HepG2 (cell line): Measurements from ENCODE around the gene CNR2. TPM values are rescaled to one million over a fixed set of nuclear protein-coding genes. Genes with fewer than 3 reads are reported as not detected.

Experiments used
- ATAC-seq: fragments of 200-7000 bp; cut with Tn5 transposase; 3 replicates; pipeline ENCODE4 v1.9.1; 2020; ENCODE audit warnings: mild to moderate bottlenecking, moderate library complexity
- BruUV-seq: library from RNA; stranded (reverse); fragments of 400-500 nt; replicated peaks from 2 replicates; lab custom pipeline; 2021; lab: Mats Ljungman, UMichigan
- CTCF ChIA-PET: fragments of 300-600 bp; formaldehyde crosslinking; extraction: SDS; loops from one replicate; lab custom pipeline; 2021; ENCODE audit warnings: low total read pairs, inconsistent platforms, low intra/inter-chr PET ratio; lab: Yijun Ruan, JAX
- POLR2A ChIA-PET: fragments of 350-600 bp; sonication (Branson Sonifier 250); formaldehyde crosslinking; loops from one replicate; lab custom pipeline; 2020; ENCODE audit warnings: antibody characterized with exemption, inconsistent platforms; lab: Yijun Ruan, JAX
- DNase-seq: peaks from one replicate; pipeline ENCODE4 v3.0.0-alpha.2; 2015; ENCODE audit warnings: low spot score
- FAIRE-seq: peaks from 3 replicates; lab custom pipeline; 2011; peaks lifted over from hg19 to GRCh38; lab: Jason Lieb, UNC
- H2AFZ ChIP-seq: one replicate; pipeline ENCODE4 v1.6.1; 2011; ENCODE audit warnings: low read length, inconsistent platforms
- H3K27ac ChIP-seq: fragments of 300-600 bp; 3 replicates; pipeline ENCODE4 v1.8.0; 2011; ENCODE audit warnings: mixed run types, mild to moderate bottlenecking, mixed read lengths, low read length, inconsistent platforms; ENCODE audit not compliant: insufficient read depth; ENCODE audit errors: extremely low read length
- H3K27me3 ChIP-seq, 2 experiments: fragments of 200-600 bp in 1 of 2; 2 replicates in 1 of 2; 3 replicates in 1 of 2; pipeline versions ENCODE4 v1.6.0 to v1.8.0; 2011; ENCODE audit warnings: low read length in 2 of 2, mild to moderate bottlenecking in 2 of 2, moderate library complexity in 2 of 2, inconsistent platforms in 1 of 2; ENCODE audit not compliant: insufficient read depth in 2 of 2, control insufficient read depth in 1 of 2
- H3K36me3 ChIP-seq, 2 experiments: fragments of 200-600 bp in 1 of 2; replicated peaks in 1 of 2; 2 replicates in 1 of 2; 3 replicates in 1 of 2; pipeline versions ENCODE4 v1.5.1 to v1.8.0; 2011; ENCODE audit warnings: low read length in 2 of 2, inconsistent platforms in 1 of 2; ENCODE audit not compliant: insufficient read depth in 2 of 2, control insufficient read depth in 1 of 2
- H3K4me1 ChIP-seq: 2 replicates; pipeline ENCODE4 v1.5.1; 2012; ENCODE audit warnings: low read length, inconsistent platforms; ENCODE audit not compliant: insufficient read depth
- H3K4me2 ChIP-seq: 2 replicates; pipeline ENCODE4 v1.6.0; 2011; ENCODE audit warnings: low read depth, low read length, inconsistent platforms
- H3K4me3 ChIP-seq, 3 experiments: fragments of 200-600 bp in 1 of 3; sonication (generic), shearing (Covaris generic) in 1 of 3; replicated peaks in 1 of 3; 2 replicates each; pipeline ENCODE4 v1.5.1; 2011 to 2016; ENCODE audit warnings: low read length in 3 of 3, inconsistent platforms in 2 of 3, low read depth in 2 of 3, mild to moderate bottlenecking in 2 of 3, control low read depth in 1 of 3, mixed read lengths in 1 of 3; ENCODE audit not compliant: insufficient read depth in 1 of 3
- H3K79me2 ChIP-seq: one replicate; pipeline ENCODE4 v1.6.1; 2011; ENCODE audit warnings: low read length, inconsistent platforms; ENCODE audit not compliant: insufficient read depth
- H3K9ac ChIP-seq: 2 replicates; pipeline ENCODE4 v1.6.0; 2011; ENCODE audit warnings: mild to moderate bottlenecking, low read depth, low read length, inconsistent platforms; ENCODE audit not compliant: insufficient read depth
- H3K9me3 ChIP-seq: 2 replicates; pipeline ENCODE4 v1.5.1; 2012; ENCODE audit warnings: mild to moderate bottlenecking, low read length
- H4K20me1 ChIP-seq: 2 replicates; pipeline ENCODE4 v1.6.0; 2011; ENCODE audit warnings: inconsistent platforms, mild to moderate bottlenecking, low read length, moderate library complexity; ENCODE audit not compliant: insufficient read depth
- CAMTA2 ChIP-seq: sonication (generic); formaldehyde crosslinking; IDR thresholded peaks from 2 replicates; pipeline ENCODE4 v1.4.0; 2020; ENCODE audit warnings: mild to moderate bottlenecking, missing genetic modification reagents, borderline replicate concordance
- CREBL2 ChIP-seq: sonication (generic); formaldehyde crosslinking; IDR thresholded peaks from 2 replicates; pipeline ENCODE4 v1.8.1; 2023; ENCODE audit warnings: missing genetic modification reagents, mild to moderate bottlenecking, borderline replicate concordance
- GMEB2 ChIP-seq: IDR thresholded peaks from 2 replicates; pipeline ENCODE4 v1.6.1; 2016; ENCODE audit warnings: missing biosample characterization, missing genetic modification reagents, low read depth
- MAF1 ChIP-seq: sonication (generic); formaldehyde crosslinking; IDR thresholded peaks from 2 replicates; pipeline ENCODE4 v1.5.0; 2020; ENCODE audit warnings: missing genetic modification reagents, borderline replicate concordance
- PLRG1 ChIP-seq: fragments of 450-650 bp; conservative IDR thresholded peaks from 2 replicates; pipeline ENCODE4 v1.6.1; 2016
- RAD51 ChIP-seq: fragments of 450-650 bp; IDR thresholded peaks from 2 replicates; pipeline ENCODE4 v1.6.1; 2016; ENCODE audit warnings: borderline replicate concordance
- SIN3B ChIP-seq: fragments of 150-350 bp; IDR thresholded peaks from 2 replicates; pipeline ENCODE4 v1.6.1; 2014; ENCODE audit warnings: low read length
- TRIM24 ChIP-seq: sonication (generic); formaldehyde crosslinking; IDR thresholded peaks from 2 replicates; pipeline ENCODE4 v1.8.0; 2022; ENCODE audit warnings: mild to moderate bottlenecking, missing genetic modification reagents
- YEATS2 ChIP-seq: sonication (generic); formaldehyde crosslinking; IDR thresholded peaks from 2 replicates; pipeline ENCODE4 v1.4.0; 2020; ENCODE audit warnings: missing genetic modification reagents, borderline replicate concordance
- ZBTB26 ChIP-seq: IDR thresholded peaks from 2 replicates; pipeline ENCODE4 v1.6.1; 2016; ENCODE audit warnings: missing compliant biosample characterization, missing genetic modification reagents, borderline replicate concordance
- ZKSCAN5 ChIP-seq: sonication (generic); formaldehyde crosslinking; IDR thresholded peaks from 2 replicates; pipeline ENCODE4 v1.5.1; 2020; ENCODE audit warnings: mild to moderate bottlenecking, missing genetic modification reagents
- ZNF333 ChIP-seq: sonication (generic); formaldehyde crosslinking; IDR thresholded peaks from 2 replicates; pipeline ENCODE4 v1.4.0; 2020; ENCODE audit warnings: mild to moderate bottlenecking, missing genetic modification reagents, borderline replicate concordance
- ZNF605 ChIP-seq: sonication (generic); formaldehyde crosslinking; IDR thresholded peaks from 2 replicates; pipeline ENCODE4 v1.8.0; 2022; ENCODE audit warnings: mild to moderate bottlenecking, missing genetic modification reagents
- ZNF724P ChIP-seq: sonication (generic); formaldehyde crosslinking; IDR thresholded peaks from 2 replicates; pipeline ENCODE4 v1.8.0; 2022; ENCODE audit warnings: missing genetic modification reagents, borderline replicate concordance
- WGBS: methylation state at CpG from one replicate; pipeline ENCODE4 v1.1.6; 2017; ENCODE audit warnings: low lambda C conversion rate; 5-methylcytosine and 5-hydroxymethylcytosine counted together
- in situ Hi-C: cut with HindIII; loops from 2 replicates; pipeline ENCODE4 v1.10.0; 2017; ENCODE audit warnings: low pct_unique_long_range_greater_than_20kb; ENCODE audit not compliant: extremely low pct_ligation_motif_present
- intact Hi-C: fragments of 100-400 bp; cut with micrococcal nuclease; formaldehyde crosslinking; loops from one replicate; pipeline ENCODE4 v1.10.0; 2022; ENCODE audit not compliant: unreplicated experiment
- polyA plus RNA-seq, 8 experiments: library from polyadenylated mRNA; depleted of rRNA in 3 of 8; stranded (reverse) in 7 of 8; unstranded in 1 of 8; fragments of >200 nt; fragmentation: Illumina TruSeq in 4 of 8; extraction: Trizol in 4 of 8; gene quantifications; 2 replicates each; pipeline versions ENCODE4 v1.2.1 to v1.2.3, GENCODE V29; 2011 to 2016; ENCODE audit warnings: low read depth in 4 of 8, missing spikeins in 1 of 8, mixed read lengths in 1 of 8; ENCODE audit not compliant: insufficient read depth in 1 of 8
- total RNA-seq, 5 experiments: library from RNA; depleted of rRNA; stranded (reverse); fragments of >200 nt; fragmentation: Illumina TruSeq; extraction: Trizol; gene quantifications; 2 replicates each; pipeline ENCODE4 v1.2.3, GENCODE V29; 2016; ENCODE audit warnings: low read depth in 1 of 5
- TF ChIP-seq, protein P1 (sequence below): sonication (generic); formaldehyde crosslinking; IDR thresholded peaks from 2 replicates; pipeline ENCODE4 v1.4.0; 2020; ENCODE audit warnings: missing genetic modification reagents, borderline replicate concordance

The CNR2 gene
- total and polyA plus RNA-seq, 2 of the 13 experiments (the other 11 are each of a cell fraction or from before 2014, with no cell fraction given), result not detected

DNA sequence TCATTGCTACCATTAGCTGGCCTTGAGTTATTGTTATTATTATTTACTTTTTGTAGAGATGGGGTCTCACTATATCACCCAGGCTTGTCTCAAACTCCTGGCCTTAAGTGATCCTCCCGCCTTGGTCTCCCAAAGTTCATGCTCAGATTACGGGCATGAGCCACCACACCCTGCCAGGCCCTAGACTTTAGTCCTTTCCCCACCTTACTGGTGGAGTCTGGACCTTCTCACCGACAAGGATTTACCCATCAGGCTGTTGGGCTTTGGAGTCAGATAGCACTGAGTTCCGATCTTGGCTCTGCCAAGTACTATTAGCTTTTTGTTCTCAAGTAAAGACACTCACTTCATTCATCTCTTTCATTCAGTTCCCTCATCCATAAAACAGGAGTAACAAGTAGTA, 17.2 kb downstream of the CNR2 start:
- in situ Hi-C loops, result no loop called here
- Histone ChIP-seq H2AFZ (no peak overlapping the region), H3K27ac (no peak overlapping the region), H3K36me3 (no peaks in the 10 kb centered on the region), H3K4me2 (no peak overlapping the region), H3K79me2 (no peaks in the 10 kb centered on the region), H3K27me3 (peaks cover 3 to 10% of the 10 kb centered on the region in 2 experiments; a peak in 2 of 5 replicates), H3K4me3 (no peak overlapping the region), H3K4me1 (no peaks in the 10 kb centered on the region), H3K9ac (no peak overlapping the region), H4K20me1 (no peaks in the 10 kb centered on the region), H3K9me3 (no peaks in the 10 kb centered on the region)
- DNase-seq (no peak), ATAC-seq (no peak), FAIRE-seq (no peak)
- intact Hi-C loops, result no loop called here
- ChIA-PET POLR2A (no interaction called here), CTCF (no interaction called here)
- TF ChIP-seq ZNF724P, result no peak
- TF ChIP-seq RAD51, result no peak
- TF ChIP-seq CAMTA2 (CRISPR knock-in tag), result no peak
- TF ChIP-seq, protein P1, sequence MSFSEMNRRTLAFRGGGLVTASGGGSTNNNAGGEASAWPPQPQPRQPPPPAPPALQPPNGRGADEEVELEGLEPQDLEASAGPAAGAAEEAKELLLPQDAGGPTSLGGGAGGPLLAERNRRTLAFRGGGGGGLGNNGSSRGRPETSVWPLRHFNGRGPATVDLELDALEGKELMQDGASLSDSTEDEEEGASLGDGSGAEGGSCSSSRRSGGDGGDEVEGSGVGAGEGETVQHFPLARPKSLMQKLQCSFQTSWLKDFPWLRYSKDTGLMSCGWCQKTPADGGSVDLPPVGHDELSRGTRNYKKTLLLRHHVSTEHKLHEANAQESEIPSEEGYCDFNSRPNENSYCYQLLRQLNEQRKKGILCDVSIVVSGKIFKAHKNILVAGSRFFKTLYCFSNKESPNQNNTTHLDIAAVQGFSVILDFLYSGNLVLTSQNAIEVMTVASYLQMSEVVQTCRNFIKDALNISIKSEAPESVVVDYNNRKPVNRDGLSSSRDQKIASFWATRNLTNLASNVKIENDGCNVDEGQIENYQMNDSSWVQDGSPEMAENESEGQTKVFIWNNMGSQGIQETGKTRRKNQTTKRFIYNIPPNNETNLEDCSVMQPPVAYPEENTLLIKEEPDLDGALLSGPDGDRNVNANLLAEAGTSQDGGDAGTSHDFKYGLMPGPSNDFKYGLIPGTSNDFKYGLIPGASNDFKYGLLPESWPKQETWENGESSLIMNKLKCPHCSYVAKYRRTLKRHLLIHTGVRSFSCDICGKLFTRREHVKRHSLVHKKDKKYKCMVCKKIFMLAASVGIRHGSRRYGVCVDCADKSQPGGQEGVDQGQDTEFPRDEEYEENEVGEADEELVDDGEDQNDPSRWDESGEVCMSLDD, result no peak
- no peak for TF ChIP-seq MAF1
- TF ChIP-seq ZNF333, result no peak
- no peak for TF ChIP-seq PLRG1
- 13% methylated on average over 4 of the region's 4 CpGs for WGBS
- BruUV-seq, result no TSS peak

GRCh38 chr1:23895082-23895481, 18.1 kb downstream of the CNR2 start:
- no peaks in the 10 kb centered on the region for H3K79me2 ChIP-seq
- BruUV-seq, result no TSS peak
- FAIRE-seq (no peak), ATAC-seq (no peak), DNase-seq (no peak)
- in situ Hi-C loops (no loop called here), intact Hi-C loops (no loop called here)
- no peaks in the 10 kb centered on the region for H3K36me3 ChIP-seq
- no peak overlapping the region for H3K27ac ChIP-seq
- peaks cover 3 to 6% of the 10 kb centered on the region in 2 experiments; a peak in 2 of 5 replicates for H3K27me3 ChIP-seq
- no peak overlapping the region for H2AFZ ChIP-seq
- no peak overlapping the region for H3K9ac ChIP-seq
- H4K20me1 ChIP-seq, result no peaks in the 10 kb centered on the region
- 65% methylated on average over 5 of the region's 5 CpGs for WGBS
- no peak overlapping the region for H3K4me3 ChIP-seq
- POLR2A ChIA-PET, result no interaction called here
- no peaks in the 10 kb centered on the region for H3K9me3 ChIP-seq
- no peaks in the 10 kb centered on the region for H3K4me1 ChIP-seq
- CTCF ChIA-PET, result no interaction called here
- H3K4me2 ChIP-seq, result no peak overlapping the region
- TF ChIP-seq CREBL2, result no peak
- TF ChIP-seq ZNF605 (CRISPR knock-in tag), result no peak
- TF ChIP-seq ZBTB26, result no peak
- TF ChIP-seq ZKSCAN5 (CRISPR knock-in tag), result no peak
- no peak for TF ChIP-seq GMEB2 (CRISPR knock-in tag)
- TF ChIP-seq TRIM24 (CRISPR knock-in tag), result no peak
- no peak for TF ChIP-seq YEATS2 (CRISPR knock-in tag)
- TF ChIP-seq SIN3B, result no peak
